ENCODE measurements around the gene PHF10.
A peak's percentile ranks its signal among the peaks of the same experiment; 100 is the strongest.

PHF10 gene

GRCh38 chr6:169722362-169723199 is 1.7 kb downstream of the PHF10 start:
- Histone ChIP-seq H3K27me3 (ENCODE audit: control insufficient read depth, insufficient read depth, low read length) (no peaks in the 10 kb centered on the region), H3K4me1 (ENCODE audit: control insufficient read depth, insufficient read depth, low read length) (no peaks in the 10 kb centered on the region; the same call in 1 of the 2 replicates), H3K36me3 (ENCODE audit: control insufficient read depth, insufficient read depth, low read length) (no peaks in the 10 kb centered on the region), H3K9me3 (ENCODE audit: control insufficient read depth, insufficient read depth, low read length) (no peaks in the 10 kb centered on the region), H3K4me3 (ENCODE audit: low read length) (peak overlapping the region; percentile 76; the same call in 1 of the 2 replicates), H3K27ac (ENCODE audit: low read length) (no peak overlapping the region)
- no CpG with 5 or more reads among the region's 22 CpGs for WGBS (ENCODE audit: insufficient coverage, insufficient read length)
- no peak for DNase-seq (ENCODE audit: low read depth, low spot score)

GRCh38 chr6:169720207-169720855 is 4.0 kb downstream of the PHF10 start:
- WGBS (ENCODE audit: insufficient coverage, insufficient read length), result 100% methylated on average over 1 of the region's 3 CpGs
- H3K27me3 ChIP-seq (ENCODE audit: control insufficient read depth, insufficient read depth, low read length), result no peaks in the 10 kb centered on the region
- H3K9me3 ChIP-seq (ENCODE audit: control insufficient read depth, insufficient read depth, low read length), result no peaks in the 10 kb centered on the region
- no peak for DNase-seq (ENCODE audit: low read depth, low spot score)
- no peak overlapping the region for H3K4me3 ChIP-seq (ENCODE audit: low read length)
- H3K27ac ChIP-seq (ENCODE audit: low read length), result no peak overlapping the region
- no peaks in the 10 kb centered on the region for H3K4me1 ChIP-seq (ENCODE audit: control insufficient read depth, insufficient read depth, low read length)
- H3K36me3 ChIP-seq (ENCODE audit: control insufficient read depth, insufficient read depth, low read length), result 0 out of 2 replicates have a peak, but pooled peaks cover 2% of the 10 kb centered on the region

- H3K36me3 ChIP-seq (ENCODE audit: control insufficient read depth, insufficient read depth, low read length), result peaks cover 5% of the 10 kb centered on the region; the same call in 1 of the 2 replicates
- no peak for DNase-seq (ENCODE audit: low read depth, low spot score)
- no peaks in the 10 kb centered on the region for H3K4me1 ChIP-seq (ENCODE audit: control insufficient read depth, insufficient read depth, low read length)
- no peaks in the 10 kb centered on the region for H3K27me3 ChIP-seq (ENCODE audit: control insufficient read depth, insufficient read depth, low read length)
- H3K9me3 ChIP-seq (ENCODE audit: control insufficient read depth, insufficient read depth, low read length), result no peaks in the 10 kb centered on the region
- no peak overlapping the region for H3K27ac ChIP-seq (ENCODE audit: low read length)
- no CpG with 5 or more reads among the region's 4 CpGs for WGBS (ENCODE audit: insufficient coverage, insufficient read length)
- no peak overlapping the region for H3K4me3 ChIP-seq (ENCODE audit: low read length)
Measured at GRCh38 chr6:169719117-169719516, 5.2 kb downstream of the PHF10 start.

GRCh38 chr6:169714595-169714994 is 9.7 kb downstream of the PHF10 start:
- peaks cover 8% of the 10 kb centered on the region; the same call in 1 of the 2 replicates for H3K36me3 ChIP-seq (ENCODE audit: control insufficient read depth, insufficient read depth, low read length)
- no peaks in the 10 kb centered on the region for H3K9me3 ChIP-seq (ENCODE audit: control insufficient read depth, insufficient read depth, low read length)
- WGBS (ENCODE audit: insufficient coverage, insufficient read length), result no CpG with 5 or more reads among the region's 9 CpGs
- no peaks in the 10 kb centered on the region for H3K27me3 ChIP-seq (ENCODE audit: control insufficient read depth, insufficient read depth, low read length)
- H3K27ac ChIP-seq (ENCODE audit: low read length), result no peak overlapping the region
- DNase-seq (ENCODE audit: low read depth, low spot score), result no peak
- H3K4me3 ChIP-seq (ENCODE audit: low read length), result no peak overlapping the region
- H3K4me1 ChIP-seq (ENCODE audit: control insufficient read depth, insufficient read depth, low read length), result no peaks in the 10 kb centered on the region

GRCh38 chr6:169714178-169714577 is 10.1 kb downstream of the PHF10 start:
- H3K36me3 ChIP-seq (ENCODE audit: control insufficient read depth, insufficient read depth, low read length), result peaks cover 8% of the 10 kb centered on the region; the same call in 1 of the 2 replicates
- no peaks in the 10 kb centered on the region for H3K4me1 ChIP-seq (ENCODE audit: control insufficient read depth, insufficient read depth, low read length)
- no peak overlapping the region for H3K4me3 ChIP-seq (ENCODE audit: low read length)
- no peak overlapping the region for H3K27ac ChIP-seq (ENCODE audit: low read length)
- no peaks in the 10 kb centered on the region for H3K9me3 ChIP-seq (ENCODE audit: control insufficient read depth, insufficient read depth, low read length)
- WGBS (ENCODE audit: insufficient coverage, insufficient read length), result no CpG with 5 or more reads among the region's 2 CpGs
- no peaks in the 10 kb centered on the region for H3K27me3 ChIP-seq (ENCODE audit: control insufficient read depth, insufficient read depth, low read length)
- DNase-seq (ENCODE audit: low read depth, low spot score), result no peak

GRCh38 chr6:169710009-169710408 is 14.3 kb downstream of the PHF10 start:
- Histone ChIP-seq H3K9me3 (ENCODE audit: control insufficient read depth, insufficient read depth, low read length) (no peaks in the 10 kb centered on the region), H3K27me3 (ENCODE audit: control insufficient read depth, insufficient read depth, low read length) (no peaks in the 10 kb centered on the region), H3K27ac (ENCODE audit: low read length) (no peak overlapping the region), H3K36me3 (ENCODE audit: control insufficient read depth, insufficient read depth, low read length) (peaks cover 6% of the 10 kb centered on the region; the same call in 1 of the 2 replicates), H3K4me1 (ENCODE audit: control insufficient read depth, insufficient read depth, low read length) (no peaks in the 10 kb centered on the region), H3K4me3 (ENCODE audit: low read length) (no peak overlapping the region)
- no CpG with 5 or more reads among the region's 3 CpGs for WGBS (ENCODE audit: insufficient coverage, insufficient read length)
- no peak for DNase-seq (ENCODE audit: low read depth, low spot score)

- Histone ChIP-seq H3K36me3 (ENCODE audit: control insufficient read depth, insufficient read depth, low read length) (peaks cover 5% of the 10 kb centered on the region; the same call in 1 of the 2 replicates), H3K27me3 (ENCODE audit: control insufficient read depth, insufficient read depth, low read length) (no peaks in the 10 kb centered on the region), H3K27ac (ENCODE audit: low read length) (no peak overlapping the region), H3K4me3 (ENCODE audit: low read length) (no peak overlapping the region), H3K9me3 (ENCODE audit: control insufficient read depth, insufficient read depth, low read length) (no peaks in the 10 kb centered on the region), H3K4me1 (ENCODE audit: control insufficient read depth, insufficient read depth, low read length) (no peaks in the 10 kb centered on the region)
- DNase-seq (ENCODE audit: low read depth, low spot score), result no peak
Measured at GRCh38 chr6:169709293-169709692, 15.0 kb downstream of the PHF10 start.

GRCh38 chr6:169707772-169708171 is 16.5 kb downstream of the PHF10 start:
- H3K9me3 ChIP-seq (ENCODE audit: control insufficient read depth, insufficient read depth, low read length), result no peaks in the 10 kb centered on the region
- H3K27ac ChIP-seq (ENCODE audit: low read length), result no peak overlapping the region
- no CpG with 5 or more reads among the region's 2 CpGs for WGBS (ENCODE audit: insufficient coverage, insufficient read length)
- no peak overlapping the region for H3K4me3 ChIP-seq (ENCODE audit: low read length)
- no peaks in the 10 kb centered on the region for H3K27me3 ChIP-seq (ENCODE audit: control insufficient read depth, insufficient read depth, low read length)
- H3K4me1 ChIP-seq (ENCODE audit: control insufficient read depth, insufficient read depth, low read length), result no peaks in the 10 kb centered on the region
- DNase-seq (ENCODE audit: low read depth, low spot score), result no peak
- peaks cover 2% of the 10 kb centered on the region; the same call in 1 of the 2 replicates for H3K36me3 ChIP-seq (ENCODE audit: control insufficient read depth, insufficient read depth, low read length)

GRCh38 chr6:169702840-169703246 is 21.5 kb downstream of the PHF10 start:
- no CpG with 5 or more reads among the region's 22 CpGs for WGBS (ENCODE audit: insufficient coverage, insufficient read length)
- H3K27me3 ChIP-seq (ENCODE audit: control insufficient read depth, insufficient read depth, low read length), result no peaks in the 10 kb centered on the region
- H3K4me1 ChIP-seq (ENCODE audit: control insufficient read depth, insufficient read depth, low read length), result 0 out of 2 replicates have a peak, but pooled peaks cover 4% of the 10 kb centered on the region
- no peak overlapping the region for H3K27ac ChIP-seq (ENCODE audit: low read length)
- H3K4me3 ChIP-seq (ENCODE audit: low read length), result peak overlapping the region; percentile 72
- no peak for DNase-seq (ENCODE audit: low read depth, low spot score)
- H3K36me3 ChIP-seq (ENCODE audit: control insufficient read depth, insufficient read depth, low read length), result 0 out of 2 replicates have a peak, but pooled peaks cover 4% of the 10 kb centered on the region
- H3K9me3 ChIP-seq (ENCODE audit: control insufficient read depth, insufficient read depth, low read length), result no peaks in the 10 kb centered on the region

- H3K27ac ChIP-seq (ENCODE audit: low read length), result no peak within 1 kb of the TSS
- DNase-seq (ENCODE audit: low read depth, low spot score), result peak; percentile 73
- 0 out of 2 replicates have a peak, but pooled peaks cover 4% of the 10 kb centered on the region for H3K4me1 ChIP-seq (ENCODE audit: control insufficient read depth, insufficient read depth, low read length)
- H3K4me3 ChIP-seq (ENCODE audit: low read length), result peak within 1 kb of the TSS; percentile 72
- 0 out of 2 replicates have a peak, but pooled peaks cover 5% of the 10 kb centered on the region for H3K36me3 ChIP-seq (ENCODE audit: control insufficient read depth, insufficient read depth, low read length)
- no CpG with 5 or more reads among the region's 92 CpGs for WGBS (ENCODE audit: insufficient coverage, insufficient read length)
- H3K27me3 ChIP-seq (ENCODE audit: control insufficient read depth, insufficient read depth, low read length), result no peaks in the 10 kb centered on the region
- no peaks in the 10 kb centered on the region for H3K9me3 ChIP-seq (ENCODE audit: control insufficient read depth, insufficient read depth, low read length)
Measured at GRCh38 chr6:169701954-169702839, 22.1 kb downstream of the PHF10 start, which contains the start of the genes C6orf120 and WDR27. TSS of gene C6orf120 (plus strand) at chr6:169702126. CDS start at chr6:169702460, 334 bp downstream. TSS of gene WDR27 (minus strand) at chr6:169702029. CDS start at chr6:169689005, 13,024 bp downstream.

Measured in iPS DF 6.9 (cell line).